HG03439 (cell line): ENCODE measurements around the gene SARNP.
"Not testable (repeated sequence)": the region's sequence is repeated elsewhere in the genome, so short reads cannot be mapped to it uniquely, and the experiment has no call there.

Experiments used
- ATAC-seq: cut with Tn5 transposase; IDR thresholded peaks from one replicate; pipeline ENCODE4 v1.9.1; 2021; ENCODE audit warnings: mild to moderate bottlenecking, moderate library complexity; ENCODE audit not compliant: unreplicated experiment

The SARNP gene

GRCh38 chr12:55817345-55818139 is at the start of gene SARNP, which contains the start of gene ORMDL2:
Gene SARNP, minus strand, starts transcription at chr12:55817724. Its CDS starts 23 bp downstream, at chr12:55817701.
Gene ORMDL2, plus strand, starts transcription at chr12:55818041. Its CDS starts 959 bp downstream, at chr12:55819000.
- peak; percentile 97 for ATAC-seq

- ATAC-seq: not testable (repeated sequence)
Observed at GRCh38 chr12:55866454-55867004, 49.0 kb upstream of the SARNP start.

- ATAC-seq: no peak
Observed at GRCh38 chr12:55865327-55865726, 47.8 kb upstream of the SARNP start.

DNA sequence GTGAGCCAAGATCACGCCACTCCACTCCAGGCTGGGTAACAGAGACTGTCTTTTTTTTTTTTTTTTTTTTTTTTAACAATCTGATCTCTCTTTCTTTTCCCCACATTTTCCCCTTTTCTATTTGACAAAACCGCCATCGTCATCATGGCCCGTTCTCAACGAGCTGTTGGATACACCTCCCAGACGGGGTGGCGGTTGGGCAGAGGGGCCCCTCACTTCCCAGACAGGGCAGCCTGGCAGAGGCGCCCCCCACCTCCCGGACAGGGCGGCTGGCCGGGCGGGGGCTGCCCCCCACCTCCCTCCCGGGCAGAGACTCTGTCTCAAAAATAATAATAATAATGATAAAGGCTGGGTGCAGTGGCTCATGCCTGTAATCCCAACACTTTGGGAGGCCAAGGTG is 45.4 kb upstream of the SARNP start:
- not testable (repeated sequence) for ATAC-seq

- no peak for ATAC-seq
Observed at GRCh38 chr12:55862286-55862685, 44.8 kb upstream of the SARNP start.

GRCh38 chr12:55861871-55862270 is 44.3 kb upstream of the SARNP start:
- no peak for ATAC-seq

GRCh38 chr12:55861396-55861795 is 43.9 kb upstream of the SARNP start:
- ATAC-seq: no peak

- ATAC-seq: no peak
Observed at GRCh38 chr12:55852740-55853139, 35.2 kb upstream of the SARNP start.

- no peak for ATAC-seq
Observed at GRCh38 chr12:55850893-55851292, 33.4 kb upstream of the SARNP start.

GRCh38 chr12:55850401-55850800 is 32.9 kb upstream of the SARNP start:
- ATAC-seq: no peak

DNA sequence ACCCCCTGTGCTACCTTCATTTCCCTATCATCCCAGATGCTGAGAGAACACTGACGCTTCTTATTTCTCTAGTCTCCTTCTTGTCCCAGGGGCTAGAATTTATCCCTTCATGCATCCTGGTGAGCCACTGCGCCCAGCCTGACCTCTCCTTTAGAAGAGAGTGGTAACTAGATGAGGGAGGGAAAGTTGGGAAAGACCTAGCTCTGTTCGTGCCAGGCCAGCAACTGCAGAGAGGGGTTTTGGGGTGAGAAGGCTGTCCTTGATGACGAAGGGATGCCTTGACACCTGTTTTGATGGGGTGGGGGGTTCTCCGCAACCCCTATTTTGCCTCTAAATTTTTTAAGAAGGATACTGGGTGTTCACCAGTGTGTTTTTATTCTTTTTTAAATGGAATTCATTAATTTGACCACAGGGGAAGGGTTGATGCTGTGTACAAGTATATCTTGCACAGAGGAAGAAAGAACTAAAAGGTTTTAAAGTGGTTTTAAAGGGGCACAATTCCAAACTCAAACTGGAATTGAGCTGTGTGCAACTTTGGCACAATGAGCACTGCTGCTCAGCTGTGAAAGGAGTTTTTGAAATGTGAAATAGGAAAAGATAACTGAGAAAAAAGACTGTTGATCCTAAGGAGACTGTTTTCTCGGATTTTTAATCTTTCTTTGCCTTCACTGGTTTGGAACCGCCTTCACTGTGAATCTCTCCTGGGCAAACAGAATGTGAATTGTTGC is 32.3 kb upstream of the SARNP start:
- ATAC-seq: no peak

DNA sequence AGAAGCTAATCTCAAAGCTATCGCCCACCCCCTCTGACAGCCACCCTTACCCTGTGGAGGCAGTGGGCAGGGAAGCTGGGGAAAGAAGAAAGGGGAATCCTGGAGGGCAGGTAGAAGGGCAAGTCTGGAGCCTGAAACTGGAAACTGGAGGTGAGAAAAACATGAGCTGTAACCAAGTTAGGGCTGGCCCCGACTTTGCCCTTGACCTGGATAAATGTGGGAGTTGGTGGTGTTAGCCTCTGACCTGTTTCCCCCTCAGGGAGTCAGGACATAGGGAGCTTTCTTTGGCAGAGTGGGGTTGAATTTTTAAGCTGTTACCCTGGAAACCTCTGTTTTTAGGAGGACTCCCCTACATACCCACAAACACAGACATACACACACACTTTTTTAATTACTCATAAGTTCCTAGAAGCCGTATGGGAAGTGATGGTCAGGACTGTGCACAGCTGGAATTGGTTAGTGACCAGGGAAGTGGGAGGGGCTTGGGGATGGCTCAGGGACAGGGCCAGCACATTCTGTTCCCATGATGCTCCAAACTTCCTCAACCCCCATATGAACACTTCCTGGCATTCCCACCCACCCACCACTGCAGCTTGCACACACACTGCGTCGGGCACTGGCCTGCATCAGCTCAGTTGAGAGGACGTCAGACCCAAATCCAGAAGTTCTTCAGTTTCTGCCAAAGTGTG is 30.2 kb upstream of the SARNP start:
- ATAC-seq: no peak

- no peak for ATAC-seq
Observed at GRCh38 chr12:55847033-55847432, 29.5 kb upstream of the SARNP start.

DNA sequence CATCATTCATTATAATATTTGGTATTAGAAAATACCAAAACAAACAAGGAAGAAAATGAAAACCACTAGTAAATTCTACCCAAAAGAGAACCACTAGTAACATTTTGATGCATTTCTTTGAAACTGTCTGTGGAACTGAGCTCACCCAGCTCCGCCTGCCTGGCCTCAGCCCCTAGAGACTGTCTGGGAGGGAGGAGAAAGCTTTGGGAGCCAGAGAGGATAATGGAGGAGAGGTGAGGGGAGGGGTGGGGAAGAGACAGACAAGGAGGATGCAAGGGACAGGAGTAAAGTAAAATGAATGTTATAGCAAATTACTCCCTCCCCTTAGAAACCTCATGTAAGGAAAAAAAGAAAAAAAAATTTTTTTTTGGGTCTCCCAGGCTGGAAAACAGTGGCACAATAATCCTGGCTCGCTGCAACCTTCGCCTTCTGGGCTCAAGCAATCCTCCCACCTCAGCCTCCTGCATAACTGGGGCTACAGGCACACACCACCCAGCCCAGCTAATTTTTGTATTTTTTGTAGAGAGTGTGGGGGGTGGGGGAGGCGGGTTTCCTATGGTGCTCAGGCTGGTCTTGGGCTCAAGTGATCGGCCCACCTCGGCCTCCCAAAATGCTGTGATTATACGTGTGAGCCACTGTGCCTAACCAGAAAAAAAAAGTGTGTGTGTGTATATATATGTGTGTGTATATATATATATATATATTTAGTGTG is 28.4 kb upstream of the SARNP start:
- ATAC-seq: no peak

DNA sequence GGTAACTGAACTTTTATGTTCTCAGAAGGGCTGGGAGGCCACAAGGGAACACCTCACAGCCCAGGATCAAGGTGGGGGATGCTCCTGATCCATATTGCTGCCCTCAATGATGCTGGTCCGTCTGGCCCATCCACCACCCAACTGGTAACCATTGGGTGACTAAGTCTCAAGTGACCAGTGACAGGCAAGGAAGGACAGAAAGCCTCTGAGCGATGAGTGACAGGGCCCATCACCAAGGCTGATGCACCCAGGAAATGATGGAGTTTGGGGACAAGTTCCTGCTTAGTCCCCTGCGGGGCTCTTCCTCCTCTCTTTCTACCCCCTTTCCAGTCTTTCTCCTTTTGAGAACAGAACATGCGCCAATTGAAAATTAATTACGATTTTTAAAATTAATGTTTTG is 27.8 kb upstream of the SARNP start:
- ATAC-seq: no peak

- no peak for ATAC-seq
Observed at GRCh38 chr12:55844961-55845360, 27.4 kb upstream of the SARNP start.

DNA sequence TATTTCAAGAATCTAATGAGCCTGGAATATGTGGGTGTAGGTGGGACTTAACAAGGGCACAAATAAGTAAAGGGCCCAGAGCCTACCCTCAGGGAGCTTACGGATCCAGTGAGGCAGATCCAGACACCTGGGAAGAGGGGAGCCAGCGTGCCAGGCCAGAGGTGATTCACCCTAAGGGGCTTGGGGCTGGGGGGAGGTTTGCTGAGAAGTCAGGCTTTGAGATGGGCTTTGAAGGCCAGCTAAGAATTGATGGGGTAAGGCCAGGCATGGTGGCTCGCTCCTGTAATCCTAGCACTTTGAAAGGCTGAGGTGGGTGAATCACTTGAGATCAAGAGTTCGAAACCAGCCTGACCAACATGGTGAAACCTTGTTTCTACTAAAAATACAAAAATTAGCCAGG is 25.9 kb upstream of the SARNP start:
- no peak for ATAC-seq

DNA sequence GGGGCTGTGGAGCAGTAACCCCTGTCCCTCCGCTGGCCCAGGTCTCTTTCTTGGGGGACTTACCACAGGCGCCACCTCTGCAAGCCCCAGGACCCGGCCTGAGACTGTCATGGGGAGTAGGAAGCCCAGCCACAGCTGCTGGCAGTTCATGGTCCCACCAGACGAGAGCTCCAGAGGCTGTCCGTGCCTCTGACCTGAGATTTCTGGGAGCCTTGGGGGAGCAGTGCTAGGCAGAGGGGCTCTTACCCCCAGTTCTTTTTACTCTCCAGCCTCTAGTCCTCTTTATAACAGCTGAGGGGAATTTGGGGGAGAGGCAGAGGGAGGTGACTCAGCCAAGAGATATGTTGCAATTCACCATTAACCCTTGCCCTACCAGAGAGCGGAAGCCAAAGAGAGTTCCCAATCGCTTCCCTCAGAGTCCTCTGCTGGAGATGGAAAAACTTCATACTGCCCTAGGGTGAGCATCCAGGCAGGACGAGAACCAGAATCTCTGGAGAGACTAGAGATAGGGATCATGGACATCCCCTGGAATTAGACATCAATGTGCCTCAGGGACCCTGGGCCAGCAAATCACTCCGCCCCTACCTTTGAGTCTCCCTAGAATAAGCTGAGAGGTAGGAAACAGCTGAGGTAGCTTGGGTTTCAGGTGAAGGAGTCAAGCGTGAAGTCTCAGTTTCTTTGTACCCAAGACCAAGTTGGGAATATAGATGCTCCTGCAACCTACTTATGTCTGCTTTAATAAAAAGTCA is 25.3 kb upstream of the SARNP start, which contains the start of gene MMP19:
Gene MMP19, minus strand, starts transcription at position 256 of the 749 bp plus-strand sequence. Its CDS starts 106 bp downstream, at position 150.
- ATAC-seq: no peak

- ATAC-seq: no peak
Observed at GRCh38 chr12:55840581-55841351, 23.2 kb upstream of the SARNP start.
